Fibroblast of gingiva (primary cell): ENCODE results near the gene SPATS2L.

Experiments used
- DNase-seq: peaks from one replicate; pipeline ENCODE4 v3.0.0-alpha.2; 2011; ENCODE audit warnings: low read depth

The SPATS2L gene

DNA sequence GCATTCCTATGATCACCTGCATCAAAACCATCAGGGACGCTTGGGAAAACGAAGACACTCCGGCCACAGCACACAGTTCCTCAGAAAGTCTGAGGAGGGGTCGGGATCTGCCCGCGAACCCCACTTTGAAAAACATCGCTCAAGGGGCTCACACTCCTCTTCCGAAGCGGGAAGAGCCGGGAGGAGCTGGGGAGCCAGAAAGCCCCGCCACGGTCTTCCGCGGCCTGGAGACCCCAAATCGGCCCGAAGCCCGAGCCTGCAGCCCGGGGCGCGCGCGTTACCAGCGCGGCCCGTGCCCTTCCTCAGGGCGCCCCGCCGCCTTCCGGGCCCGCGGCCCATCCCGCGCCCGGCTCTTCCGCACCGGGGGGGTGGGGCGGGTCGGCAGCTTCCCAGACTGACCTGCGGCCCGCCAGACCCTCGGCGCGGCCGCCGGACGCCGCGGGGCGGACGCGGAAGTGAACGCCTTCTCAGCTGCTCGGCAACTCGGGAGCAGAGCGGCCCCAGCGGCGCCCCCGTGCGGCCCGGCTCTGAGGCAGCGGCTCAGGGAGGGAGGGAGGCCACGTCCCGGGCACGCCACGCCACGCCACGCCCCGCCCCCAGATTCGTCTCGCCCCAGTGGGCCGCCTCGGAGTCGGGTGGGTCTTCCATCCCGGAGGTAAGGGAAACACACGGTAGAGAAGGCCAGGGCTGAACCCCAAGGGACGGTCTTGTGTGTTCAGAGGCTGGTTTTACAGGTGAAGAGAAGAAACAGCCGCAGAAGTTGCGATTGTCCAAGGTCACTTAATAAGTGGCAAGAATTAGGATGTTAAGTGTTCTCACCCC is 203.3 kb downstream of the SPATS2L start, which contains the start of gene KCTD18:
Gene KCTD18 (minus strand): TSS at position 457 of the 822 bp plus-strand sequence. CDS start 3,052 bp downstream, outside the sequence.
- peak; percentile 86 for DNase-seq

DNA sequence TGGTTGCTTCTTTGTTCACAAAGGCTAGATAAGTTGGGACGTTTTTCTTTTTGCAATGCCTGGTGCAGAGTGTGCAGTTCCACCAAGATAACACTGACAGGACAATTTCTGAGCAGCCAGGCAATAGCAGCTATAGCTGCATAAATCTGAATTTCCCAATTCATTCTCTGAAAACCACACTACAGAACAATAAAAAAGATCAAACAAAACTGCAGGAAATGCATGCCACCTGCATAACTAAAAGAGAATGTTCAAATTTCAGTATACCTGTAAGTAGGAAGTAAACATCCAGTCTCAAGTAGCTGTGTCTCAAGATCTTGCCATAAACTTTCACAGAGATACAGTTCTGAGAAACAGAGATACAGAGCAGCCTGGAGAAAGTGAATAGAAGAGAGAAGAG is 208.7 kb downstream of the SPATS2L start:
- no peak for DNase-seq

DNA sequence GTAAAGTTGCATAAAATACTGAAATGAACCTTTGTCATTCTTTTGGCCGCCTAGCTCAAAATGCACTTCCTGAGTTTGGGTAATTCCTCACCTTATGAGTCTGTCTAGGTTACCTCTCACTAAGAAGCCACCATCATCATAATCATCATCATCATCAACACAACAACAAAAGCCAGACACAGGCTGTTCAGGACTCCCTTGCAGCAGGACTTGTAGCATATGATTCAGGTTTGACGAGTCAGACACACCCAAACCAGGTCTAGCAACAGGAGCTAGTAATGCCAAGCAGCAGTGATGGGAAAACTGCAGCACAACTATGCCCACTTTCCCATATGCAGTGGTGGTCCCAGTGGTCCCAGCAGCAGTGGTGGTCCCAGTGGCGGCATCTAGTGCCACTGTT is 216.7 kb downstream of the SPATS2L start:
- DNase-seq = no peak

DNA sequence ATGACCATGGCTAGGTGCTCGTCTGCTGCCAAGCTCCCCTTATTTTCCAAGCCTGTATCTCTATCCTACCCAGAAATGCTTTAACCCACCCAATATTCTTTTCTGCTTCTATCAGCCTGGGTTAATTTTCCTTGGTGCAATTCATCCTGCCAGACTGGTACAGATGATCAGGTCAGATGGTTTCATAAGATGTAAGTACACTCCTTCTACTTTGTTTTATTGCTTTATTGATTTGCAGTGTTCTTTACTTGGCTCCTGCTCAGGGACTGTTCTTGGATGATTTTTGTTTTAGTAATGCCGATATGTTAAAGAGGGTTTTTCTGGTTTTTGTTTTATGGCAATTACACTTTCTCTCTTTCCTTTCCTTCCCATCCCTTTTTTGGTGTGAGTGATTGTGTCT is 217.1 kb downstream of the SPATS2L start:
- no peak for DNase-seq

DNA sequence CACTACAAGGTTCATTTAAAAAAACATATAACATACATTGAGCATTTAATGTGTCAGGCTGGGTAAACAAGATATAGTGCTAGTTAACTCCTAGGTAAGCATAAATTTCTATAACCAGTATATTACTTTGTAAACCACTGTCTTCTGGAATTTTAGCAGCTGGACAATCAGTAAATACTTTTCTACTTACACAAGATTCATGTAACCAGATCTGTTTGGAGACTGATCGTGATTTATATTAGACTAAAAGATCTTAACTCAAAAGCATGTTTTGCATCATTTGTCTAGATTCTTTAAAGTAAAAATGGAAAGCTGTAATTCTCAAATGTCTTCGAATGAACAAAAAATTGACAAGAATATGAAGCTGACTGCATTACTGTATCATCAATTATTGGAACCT is 218.6 kb downstream of the SPATS2L start:
- DNase-seq = no peak

DNA sequence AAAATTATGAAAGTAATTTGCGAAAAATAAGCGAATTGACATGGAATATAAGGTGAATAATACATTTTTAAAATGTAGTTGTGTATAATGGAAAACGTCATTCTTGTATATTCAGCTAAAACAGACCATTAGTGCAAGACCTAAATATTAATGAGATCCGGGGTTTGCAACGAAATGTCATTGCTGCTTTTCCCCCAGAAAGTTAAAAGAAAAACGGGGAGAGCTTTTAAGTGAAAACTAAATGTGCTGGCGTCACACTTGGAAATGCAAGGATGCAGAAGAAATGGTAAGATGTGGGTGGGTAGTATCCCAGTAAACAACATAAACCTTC is 219.0 kb downstream of the SPATS2L start:
- no peak for DNase-seq

DNA sequence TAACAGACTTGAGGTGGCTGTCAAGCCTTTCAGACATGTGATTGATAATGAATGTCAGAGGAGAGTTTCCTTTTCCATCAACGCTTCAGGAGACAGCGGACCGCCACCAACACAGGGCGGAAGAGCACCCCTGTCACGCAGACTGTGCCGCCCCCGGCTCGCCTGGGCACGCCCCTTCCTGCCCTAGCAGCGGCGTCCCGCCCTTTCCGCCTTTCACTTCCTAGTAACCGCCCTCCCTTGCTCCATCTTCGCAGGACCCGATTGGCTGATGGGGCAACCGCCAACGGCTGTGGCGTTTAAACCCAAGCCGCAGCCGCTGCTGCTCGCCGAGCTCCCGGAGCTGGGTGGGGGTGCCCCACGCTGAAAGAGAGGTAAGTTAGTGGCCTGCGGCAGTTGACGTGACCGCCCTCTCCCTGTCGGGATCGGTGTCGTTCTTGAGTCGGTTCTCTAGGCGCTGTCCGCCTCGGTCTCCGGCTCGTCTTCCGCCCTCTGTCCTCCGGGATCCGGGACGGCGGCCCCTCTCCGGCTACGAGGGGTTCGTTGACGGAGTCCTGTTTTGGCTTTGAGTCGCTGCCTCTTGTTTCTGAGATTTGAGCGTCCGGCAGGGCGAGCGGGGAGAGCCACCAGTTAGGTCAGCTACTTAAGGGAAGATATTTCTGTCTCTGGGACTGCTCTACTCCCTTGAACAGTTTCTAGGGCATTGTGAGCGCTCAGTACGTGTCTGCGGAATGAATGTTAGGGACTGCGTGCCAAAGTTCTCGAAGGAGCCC is 219.6 kb downstream of the SPATS2L start, which contains the start of gene SGO2:
Gene SGO2 (plus strand): TSS at position 326 of the 770 bp plus-strand sequence. CDS start 6,769 bp downstream, outside the sequence.
- peak; percentile 91 for DNase-seq

DNA sequence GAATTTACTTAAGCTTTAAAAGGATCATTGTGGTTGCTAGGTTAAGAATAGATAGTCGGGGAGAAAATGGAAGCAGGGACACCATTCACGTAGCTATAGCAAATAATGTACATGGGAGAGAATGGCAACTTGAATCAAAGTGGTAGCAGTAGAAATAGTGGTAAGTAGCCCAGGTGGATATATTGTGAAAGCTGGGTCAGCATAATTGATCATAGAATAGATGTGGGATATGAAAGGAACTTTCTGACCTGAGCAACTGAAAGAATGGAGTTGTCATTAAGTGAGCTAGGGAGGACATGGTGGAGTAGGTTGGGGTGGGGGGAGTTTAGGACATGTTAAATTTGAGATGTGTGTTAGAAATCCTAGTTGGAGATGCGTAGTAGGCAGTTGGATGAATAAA is 221.7 kb downstream of the SPATS2L start:
- no peak for DNase-seq
